ENCODE results near the gene PRKN.

PRKN gene

GRCh38 chr6:161840380-161840779 lies 887.2 kb downstream of the PRKN start:
- H3K9me3 ChIP-seq (replicated peaks; ENCODE audit: insufficient read depth, low read length), result no peaks in the 10 kb centered on the region
- no peak overlapping the region for H3K4me3 ChIP-seq (ENCODE audit: low read length)
- H3K36me3 ChIP-seq (replicated peaks; ENCODE audit: insufficient read depth, low read length), result no peaks in the 10 kb centered on the region
- H3K4me1 ChIP-seq (ENCODE audit: low read length), result no peaks in the 10 kb centered on the region
- no peak overlapping the region for H3K4me2 ChIP-seq (ENCODE audit: low read depth, low read length)
- H3K79me2 ChIP-seq (ENCODE audit: low read length), result no peaks in the 10 kb centered on the region
- no peak for TF ChIP-seq EZH2phosphoT487 (IDR thresholded peaks at IDR 0.05; ENCODE audit: low read length)
- TF ChIP-seq CTCF (IDR thresholded peaks at IDR 0.05; ENCODE audit: low read length), result no peak
- no peak for TF ChIP-seq EZH2 (optimal IDR thresholded peaks at IDR 0.05; ENCODE audit: low read depth, low read length)
- no peak for DNase-seq
- no peak overlapping the region for H3K9ac ChIP-seq (ENCODE audit: low read length)
- H3K9me2 ChIP-seq (replicated peaks; ENCODE audit: insufficient read depth, low read length), result no peaks in the 10 kb centered on the region
- H3K27me3 ChIP-seq (replicated peaks; ENCODE audit: insufficient read depth, low read length), result no peaks in the 10 kb centered on the region
- H4K20me1 ChIP-seq (ENCODE audit: insufficient read depth, low read length), result no peaks in the 10 kb centered on the region
- H3K27ac ChIP-seq (ENCODE audit: low read length), result no peak overlapping the region
- H3F3A ChIP-seq (ENCODE audit: insufficient read depth, low read length), result no peaks in the 10 kb centered on the region
- no peak overlapping the region for H2AFZ ChIP-seq (ENCODE audit: low read length)

- H3K4me3 ChIP-seq (ENCODE audit: low read length), result no peak overlapping the region
- H3K36me3 ChIP-seq (replicated peaks; ENCODE audit: insufficient read depth, low read length), result no peaks in the 10 kb centered on the region
- H3K27ac ChIP-seq (ENCODE audit: low read length), result no peak overlapping the region
- no peak overlapping the region for H3K4me2 ChIP-seq (ENCODE audit: low read depth, low read length)
- H2AFZ ChIP-seq (ENCODE audit: low read length), result no peak overlapping the region
- H3K4me1 ChIP-seq (ENCODE audit: low read length), result no peaks in the 10 kb centered on the region
- DNase-seq, result no peak
- TF ChIP-seq EZH2 (optimal IDR thresholded peaks at IDR 0.05; ENCODE audit: low read depth, low read length), result no peak
- TF ChIP-seq CTCF (IDR thresholded peaks at IDR 0.05; ENCODE audit: low read length), result no peak
- TF ChIP-seq EZH2phosphoT487 (IDR thresholded peaks at IDR 0.05; ENCODE audit: low read length), result no peak
- no peaks in the 10 kb centered on the region for H3K79me2 ChIP-seq (ENCODE audit: low read length)
- H3F3A ChIP-seq (ENCODE audit: insufficient read depth, low read length), result no peaks in the 10 kb centered on the region
- no peaks in the 10 kb centered on the region for H3K27me3 ChIP-seq (replicated peaks; ENCODE audit: insufficient read depth, low read length)
- no peak overlapping the region for H3K9ac ChIP-seq (ENCODE audit: low read length)
- H4K20me1 ChIP-seq (ENCODE audit: insufficient read depth, low read length), result no peaks in the 10 kb centered on the region
- H3K9me2 ChIP-seq (replicated peaks; ENCODE audit: insufficient read depth, low read length), result no peaks in the 10 kb centered on the region
- no peaks in the 10 kb centered on the region for H3K9me3 ChIP-seq (replicated peaks; ENCODE audit: insufficient read depth, low read length)
Measured at GRCh38 chr6:161838306-161839035, 889.1 kb downstream of the PRKN start.

GRCh38 chr6:161837854-161838253 lies 889.7 kb downstream of the PRKN start:
- Histone ChIP-seq H3K9me3 (replicated peaks; ENCODE audit: insufficient read depth, low read length) (no peaks in the 10 kb centered on the region), H4K20me1 (ENCODE audit: insufficient read depth, low read length) (no peaks in the 10 kb centered on the region), H3K79me2 (ENCODE audit: low read length) (no peaks in the 10 kb centered on the region), H3K4me1 (ENCODE audit: low read length) (no peaks in the 10 kb centered on the region), H3K27me3 (replicated peaks; ENCODE audit: insufficient read depth, low read length) (no peaks in the 10 kb centered on the region), H3F3A (ENCODE audit: insufficient read depth, low read length) (no peaks in the 10 kb centered on the region), H3K4me2 (ENCODE audit: low read depth, low read length) (no peak overlapping the region), H3K9me2 (replicated peaks; ENCODE audit: insufficient read depth, low read length) (no peaks in the 10 kb centered on the region), H3K36me3 (replicated peaks; ENCODE audit: insufficient read depth, low read length) (no peaks in the 10 kb centered on the region), H3K27ac (ENCODE audit: low read length) (no peak overlapping the region), H3K4me3 (ENCODE audit: low read length) (no peak overlapping the region), H2AFZ (ENCODE audit: low read length) (no peak overlapping the region), H3K9ac (ENCODE audit: low read length) (no peak overlapping the region)
- TF ChIP-seq EZH2phosphoT487 (IDR thresholded peaks at IDR 0.05; ENCODE audit: low read length) (no peak), CTCF (IDR thresholded peaks at IDR 0.05; ENCODE audit: low read length) (no peak)
- no peak for DNase-seq
